GM10248 (cell line): ENCODE measurements around the gene RNFT1.
"Not testable (repeated sequence)": the region's sequence is repeated elsewhere in the genome, so short reads cannot be mapped to it uniquely, and the experiment has no call there.

ENCODE experiments used
- CTCF ChIA-PET: fragments of 300-600 bp; sonication (Branson Sonifier 250); formaldehyde crosslinking; extraction: SDS; loops from one replicate; lab custom pipeline; 2021; ENCODE audit warnings: antibody characterized with exemption; lab: Yijun Ruan, JAX
- POLR2A ChIA-PET: fragments of 350-650 bp; sonication (Branson Sonifier 250); formaldehyde crosslinking; extraction: SDS; loops from one replicate; lab custom pipeline; 2020; ENCODE audit warnings: antibody characterized with exemption; lab: Yijun Ruan, JAX
- DNase-seq: peaks from one replicate; pipeline ENCODE4 v3.0.0; 2012; ENCODE audit errors: extremely low spot score
- TF ChIP-seq, protein P1 (sequence below): IDR thresholded peaks from 2 replicates; pipeline ENCODE4 v1.5.1; 2012; ENCODE audit warnings: mild to moderate bottlenecking, low read depth; ENCODE audit errors: extremely low read depth, missing control alignments, control extremely low read depth

The RNFT1 gene

DNA sequence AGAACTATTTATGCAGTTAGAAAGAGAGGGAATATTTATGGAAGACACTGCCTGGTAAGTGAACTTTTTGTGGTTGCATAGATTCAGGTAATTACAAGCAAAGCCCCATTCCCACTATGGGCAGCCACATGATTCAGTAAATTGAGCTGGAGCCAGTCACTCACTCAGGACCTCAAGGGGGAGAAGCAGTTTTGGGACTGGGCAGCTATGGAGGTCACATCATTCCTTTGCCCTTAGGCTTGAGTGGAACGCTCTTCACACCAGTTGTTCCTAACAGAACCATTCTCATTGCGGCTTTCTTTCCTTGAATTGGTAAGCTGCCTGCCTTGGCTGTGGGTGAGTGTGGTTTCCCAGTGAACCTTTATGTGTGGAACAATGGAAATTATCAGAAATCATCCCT, 34.4 kb downstream of the RNFT1 start:
- DNase-seq, POLR2A ChIA-PET, CTCF ChIA-PET: not testable (repeated sequence)

DNA sequence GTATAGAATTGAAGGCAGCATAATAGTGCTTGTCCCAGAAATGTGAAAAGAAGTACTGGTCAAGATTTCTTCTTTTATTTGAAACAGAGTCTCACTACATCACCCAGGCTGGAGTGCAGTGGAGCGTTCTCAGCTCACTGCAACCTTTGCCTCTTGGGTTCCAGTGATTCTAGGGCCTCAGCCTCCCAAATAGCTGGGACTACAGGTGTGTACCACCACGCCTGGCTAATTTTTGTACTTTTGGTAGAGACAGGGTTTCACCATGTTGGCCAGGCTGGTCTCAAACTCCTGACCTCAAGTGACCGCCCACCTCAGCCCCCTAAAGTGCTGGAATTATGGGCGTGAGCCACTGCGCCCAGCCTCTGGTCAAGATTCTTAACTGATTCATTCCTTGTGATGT, 43.9 kb downstream of the RNFT1 start:
- DNase-seq, POLR2A ChIA-PET: not testable (repeated sequence)
- CTCF ChIA-PET: interaction anchor here (0.9 kb wide), 1 partner anchor 8 kb away, joined by 3 read pairs; no protein-coding TSS in a partner anchor

DNA sequence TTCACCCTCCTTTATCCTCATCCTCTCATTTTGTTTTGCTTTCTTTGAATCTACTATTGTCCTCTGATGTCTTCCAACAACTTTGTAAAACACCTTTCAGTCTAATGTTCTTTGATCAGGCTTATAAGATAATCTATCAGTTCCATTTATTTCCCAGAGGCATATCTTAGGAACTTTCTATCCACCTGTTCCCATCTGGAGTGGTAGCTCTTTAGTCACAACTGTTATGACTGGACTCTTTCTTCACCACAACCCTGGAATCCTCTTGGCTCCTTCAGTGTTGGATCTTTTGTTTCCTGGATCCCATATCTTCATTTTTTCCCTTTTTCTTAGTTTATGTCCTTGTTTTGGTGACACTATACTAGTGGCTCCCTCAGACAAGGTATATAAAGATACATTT, 48.1 kb downstream of the RNFT1 start:
- ChIA-PET POLR2A (no interaction called here), CTCF (interaction anchor here (1.1 to 4.8 kb wide), 2 partner anchors 22 to 120 kb away, joined by 5 to 18 read pairs; partner anchors contain the start of genes RPS6KB1 and TUBD1)
- TF ChIP-seq, protein P1, sequence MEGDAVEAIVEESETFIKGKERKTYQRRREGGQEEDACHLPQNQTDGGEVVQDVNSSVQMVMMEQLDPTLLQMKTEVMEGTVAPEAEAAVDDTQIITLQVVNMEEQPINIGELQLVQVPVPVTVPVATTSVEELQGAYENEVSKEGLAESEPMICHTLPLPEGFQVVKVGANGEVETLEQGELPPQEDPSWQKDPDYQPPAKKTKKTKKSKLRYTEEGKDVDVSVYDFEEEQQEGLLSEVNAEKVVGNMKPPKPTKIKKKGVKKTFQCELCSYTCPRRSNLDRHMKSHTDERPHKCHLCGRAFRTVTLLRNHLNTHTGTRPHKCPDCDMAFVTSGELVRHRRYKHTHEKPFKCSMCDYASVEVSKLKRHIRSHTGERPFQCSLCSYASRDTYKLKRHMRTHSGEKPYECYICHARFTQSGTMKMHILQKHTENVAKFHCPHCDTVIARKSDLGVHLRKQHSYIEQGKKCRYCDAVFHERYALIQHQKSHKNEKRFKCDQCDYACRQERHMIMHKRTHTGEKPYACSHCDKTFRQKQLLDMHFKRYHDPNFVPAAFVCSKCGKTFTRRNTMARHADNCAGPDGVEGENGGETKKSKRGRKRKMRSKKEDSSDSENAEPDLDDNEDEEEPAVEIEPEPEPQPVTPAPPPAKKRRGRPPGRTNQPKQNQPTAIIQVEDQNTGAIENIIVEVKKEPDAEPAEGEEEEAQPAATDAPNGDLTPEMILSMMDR: no peak
- no peak for DNase-seq

DNA sequence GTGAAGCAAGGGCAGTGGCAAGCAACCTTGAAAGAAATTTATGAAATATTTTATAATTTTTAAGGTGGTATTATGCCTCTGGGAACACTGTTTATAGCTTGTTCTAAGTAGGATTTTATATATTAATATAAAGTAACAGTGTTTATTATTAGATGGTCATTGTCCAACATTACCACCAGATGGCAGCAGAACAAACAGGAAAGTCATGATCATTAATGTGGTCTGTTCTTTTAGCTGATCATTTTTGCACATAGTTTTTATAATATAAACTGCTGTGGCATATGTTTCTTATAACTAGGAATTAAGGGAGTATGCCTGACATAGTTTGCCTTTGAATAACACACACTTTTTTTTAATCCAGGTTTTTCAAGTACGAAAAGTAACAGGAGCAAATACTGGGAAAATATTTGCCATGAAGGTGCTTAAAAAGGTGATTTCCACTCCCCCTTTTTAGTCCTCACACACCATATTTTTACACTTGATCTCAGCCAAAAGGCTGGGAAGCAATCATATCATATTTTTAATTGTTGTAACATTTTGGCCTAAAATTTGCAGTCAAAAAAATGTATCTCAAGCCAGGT, 50.2 kb downstream of the RNFT1 start:
- ChIA-PET POLR2A (no interaction called here), CTCF (interaction anchor here (0.6 to 4.8 kb wide), 21 partner anchors 9 to 231 kb away, joined by 3 to 30 read pairs (median 4); partner anchors contain the start of genes PTRH2, RPS6KB1, TUBD1 and VMP1)
- peak; percentile 72 for DNase-seq
- TF ChIP-seq, protein P1: peak; percentile 40

DNA sequence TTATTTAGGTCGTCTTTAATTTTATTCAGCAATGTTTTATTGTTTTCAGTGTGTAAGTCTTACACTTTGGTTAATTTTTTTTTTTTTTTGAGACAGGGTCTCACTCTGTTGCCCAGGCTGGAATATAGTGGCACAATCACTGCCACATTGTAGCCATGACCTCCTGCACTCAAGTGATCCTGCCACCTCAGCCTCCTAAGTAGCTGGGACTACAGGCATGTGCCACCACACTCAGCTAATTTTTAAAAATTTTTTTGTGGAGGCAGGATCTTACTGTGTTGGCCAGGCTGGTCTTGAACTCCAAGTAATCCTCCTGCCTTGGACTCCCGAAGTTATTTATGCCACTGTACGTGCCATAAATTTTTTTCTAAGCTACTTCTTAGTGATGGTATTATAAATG, 57.1 kb downstream of the RNFT1 start:
- POLR2A ChIA-PET: no interaction called here
- no peak for DNase-seq
- TF ChIP-seq, protein P1: no peak
- CTCF ChIA-PET: no interaction called here

DNA sequence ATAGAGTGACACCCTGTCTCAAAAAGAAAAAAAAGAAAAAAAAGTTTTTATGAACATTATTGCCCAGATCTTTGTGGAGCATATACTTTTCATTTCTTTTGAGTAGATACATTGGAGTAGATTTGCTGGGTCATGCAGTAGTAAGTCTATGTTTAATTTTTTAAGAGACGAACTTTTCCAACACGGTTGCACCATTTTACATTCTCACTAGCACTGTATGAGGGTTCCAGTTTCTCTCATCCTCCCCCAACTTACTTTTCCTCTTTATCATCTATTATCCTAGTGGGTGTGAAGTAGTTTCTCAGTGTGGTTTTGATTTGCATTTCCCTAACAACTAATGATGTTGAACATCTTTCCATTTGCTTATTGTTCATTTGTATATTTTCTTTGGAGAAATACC, 61.1 kb downstream of the RNFT1 start:
- ChIA-PET CTCF (interaction anchor here (1.8 kb wide), 1 partner anchor 11 kb away, joined by 5 read pairs; no protein-coding TSS in a partner anchor), POLR2A (no interaction called here)
- TF ChIP-seq, protein P1: no peak
- no peak for DNase-seq
